Measurements from ENCODE around the gene ASTE1.
"Not testable (repeated sequence)": the region's sequence is repeated elsewhere in the genome, so short reads cannot be mapped to it uniquely, and the experiment has no call there.

ASTE1 gene, protein sequence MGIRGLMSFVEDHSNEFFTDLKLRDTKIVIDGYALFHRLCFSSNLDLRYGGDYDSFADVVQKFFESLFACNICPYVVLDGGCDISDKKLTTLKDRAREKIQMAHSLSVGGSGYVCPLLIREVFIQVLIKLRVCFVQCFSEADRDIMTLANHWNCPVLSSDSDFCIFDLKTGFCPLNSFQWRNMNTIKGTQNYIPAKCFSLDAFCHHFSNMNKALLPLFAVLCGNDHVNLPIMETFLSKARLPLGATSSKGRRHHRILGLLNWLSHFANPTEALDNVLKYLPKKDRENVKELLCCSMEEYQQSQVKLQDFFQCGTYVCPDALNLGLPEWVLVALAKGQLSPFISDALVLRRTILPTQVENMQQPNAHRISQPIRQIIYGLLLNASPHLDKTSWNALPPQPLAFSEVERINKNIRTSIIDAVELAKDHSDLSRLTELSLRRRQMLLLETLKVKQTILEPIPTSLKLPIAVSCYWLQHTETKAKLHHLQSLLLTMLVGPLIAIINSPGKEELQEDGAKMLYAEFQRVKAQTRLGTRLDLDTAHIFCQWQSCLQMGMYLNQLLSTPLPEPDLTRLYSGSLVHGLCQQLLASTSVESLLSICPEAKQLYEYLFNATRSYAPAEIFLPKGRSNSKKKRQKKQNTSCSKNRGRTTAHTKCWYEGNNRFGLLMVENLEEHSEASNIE

DNA sequence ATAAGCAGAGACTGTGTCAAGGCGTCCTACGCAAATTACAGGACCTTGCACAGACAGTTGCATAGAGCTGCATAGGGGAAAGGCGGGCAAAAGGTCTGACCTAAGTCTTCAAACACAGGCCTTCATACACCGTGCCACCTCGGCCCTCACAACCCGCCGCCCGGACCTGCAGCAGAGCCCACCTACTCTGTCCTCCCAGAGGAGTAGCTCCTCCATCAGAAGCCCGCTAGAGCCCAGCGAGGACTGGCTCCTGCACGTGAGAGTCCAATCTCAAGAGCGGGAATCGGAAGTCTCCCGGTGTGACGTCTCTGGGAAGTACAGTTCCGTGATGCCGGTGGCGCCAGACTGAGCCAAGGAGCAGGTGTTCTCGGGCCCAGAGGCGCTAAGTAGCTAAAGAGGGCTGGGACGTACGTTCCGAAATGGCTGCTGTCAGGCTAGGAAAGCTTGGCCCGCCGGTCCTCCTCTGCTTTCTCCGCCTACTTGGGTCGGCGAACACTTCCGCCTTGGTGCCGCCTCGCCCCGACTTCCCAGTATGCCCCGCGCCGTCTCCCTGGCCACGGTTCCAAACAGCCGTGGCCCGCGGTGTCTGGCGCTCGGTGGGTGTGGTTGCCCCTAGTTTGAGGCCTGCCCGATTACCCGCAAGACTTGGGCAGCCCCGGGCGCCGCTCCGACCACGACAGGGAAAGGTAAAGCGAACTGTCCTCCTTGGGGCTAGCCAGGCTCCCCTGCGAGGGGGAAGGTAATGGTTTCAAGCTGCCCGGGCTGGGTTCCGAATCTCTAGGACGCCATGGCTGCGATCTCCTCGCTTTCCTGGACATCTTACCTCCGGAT, at the start of gene ASTE1, which contains the start of gene NEK11:
Gene ASTE1, minus strand, starts transcription at position 505 of the 831 bp plus-strand sequence. CDS start 1,519 bp downstream, outside the sequence.
Gene NEK11, plus strand, starts transcription at position 557 of the 831 bp plus-strand sequence. CDS start 2,832 bp downstream, outside the sequence.
- DNase-seq (ENCODE audit: low read depth) = peak; percentile 86

DNA sequence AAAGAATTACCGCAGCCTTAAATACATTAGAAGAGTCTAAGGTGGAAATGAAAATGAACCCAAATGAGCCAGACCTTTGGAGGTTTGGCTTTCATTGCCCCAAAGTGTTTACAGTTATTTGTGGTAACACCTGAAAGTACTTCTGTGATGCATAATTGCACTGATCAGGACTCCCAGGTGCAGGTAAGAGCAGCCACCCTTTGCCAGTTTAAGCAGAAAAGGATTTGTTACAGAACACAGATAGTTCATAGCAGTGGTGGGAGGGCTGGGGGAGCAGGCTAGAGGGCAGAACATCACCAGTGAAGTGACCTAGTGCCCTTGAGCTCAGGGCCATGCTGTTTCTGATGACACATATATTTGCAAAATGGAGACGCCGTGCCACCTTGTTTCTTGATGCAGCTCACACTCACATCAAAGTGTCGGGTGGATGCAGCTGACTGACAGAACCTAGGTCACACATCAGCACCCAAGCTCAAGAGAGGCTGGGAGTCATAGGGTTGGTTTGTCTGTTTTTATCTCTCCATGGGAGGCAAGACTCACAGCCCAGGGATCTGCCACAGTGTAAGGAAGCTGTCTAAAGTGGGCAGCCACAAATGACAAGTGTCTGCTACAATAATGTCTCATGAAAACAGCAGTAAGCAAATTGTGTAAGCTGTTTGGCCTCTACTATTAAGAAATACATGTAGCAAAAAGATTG, 49.2 kb upstream of the ASTE1 start:
- no peak for DNase-seq (ENCODE audit: low read depth)

DNA sequence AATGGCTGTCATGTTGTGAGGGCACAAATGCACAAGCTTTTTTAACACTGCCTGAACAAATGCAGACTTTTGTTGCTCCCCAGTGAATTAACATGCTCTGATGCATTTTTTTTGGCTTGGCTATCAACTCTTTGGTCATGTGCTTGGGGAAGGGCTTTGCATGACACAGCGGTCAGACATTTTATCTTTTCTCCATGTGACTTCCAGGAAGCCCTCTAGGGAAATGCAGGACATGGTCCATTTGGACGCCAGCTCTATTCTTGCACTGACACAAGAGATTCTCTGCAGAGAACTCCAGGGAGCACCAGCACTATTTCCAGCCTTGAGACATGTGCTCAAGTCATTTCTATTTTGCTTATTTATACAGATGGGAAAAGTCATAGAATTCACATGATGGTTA, 46.2 kb upstream of the ASTE1 start:
- DNase-seq (ENCODE audit: low read depth) = no peak

DNA sequence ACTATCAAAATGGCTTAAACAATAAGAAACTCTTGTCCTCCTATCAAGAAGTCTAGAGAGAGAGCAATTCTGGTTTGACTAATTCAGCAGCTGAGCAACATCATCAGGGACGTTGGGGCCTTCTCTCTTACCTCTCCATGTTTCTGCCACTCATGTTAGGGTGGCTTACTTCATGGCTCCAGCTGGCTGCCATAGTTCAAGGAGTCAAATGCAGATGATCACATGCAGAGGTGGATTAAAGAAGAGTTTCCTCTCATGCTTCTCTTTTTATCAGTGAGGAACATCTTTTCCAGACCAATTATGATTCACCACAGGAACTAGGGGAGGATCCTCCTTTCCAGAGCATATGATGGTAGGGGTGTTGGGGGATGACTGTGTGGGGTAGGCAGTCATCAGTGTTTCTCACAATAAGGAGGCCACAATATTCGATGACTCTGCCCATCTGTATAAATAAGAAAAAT, 45.5 kb upstream of the ASTE1 start:
- no peak for DNase-seq (ENCODE audit: low read depth)

DNA sequence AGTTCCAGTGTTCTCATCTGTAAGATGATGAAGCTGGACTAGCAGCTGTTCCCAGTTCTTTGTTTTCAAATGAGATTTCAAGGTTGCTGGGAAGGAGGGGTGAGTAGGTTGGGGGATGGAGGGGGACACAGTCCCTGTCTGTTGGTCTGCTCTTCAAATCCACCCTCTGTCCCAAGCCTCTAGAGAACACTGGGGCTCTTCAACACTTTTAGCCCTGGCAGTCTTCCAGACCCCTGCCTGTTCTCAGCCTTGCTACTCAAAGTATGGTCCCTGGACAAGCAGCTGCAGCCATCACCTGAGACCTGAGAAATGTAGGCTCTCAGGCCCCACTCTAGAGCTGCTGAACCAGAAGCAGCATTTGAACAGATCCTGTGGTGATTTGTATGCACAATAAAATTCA, 41.4 kb upstream of the ASTE1 start:
- no peak for DNase-seq (ENCODE audit: low read depth)

DNA sequence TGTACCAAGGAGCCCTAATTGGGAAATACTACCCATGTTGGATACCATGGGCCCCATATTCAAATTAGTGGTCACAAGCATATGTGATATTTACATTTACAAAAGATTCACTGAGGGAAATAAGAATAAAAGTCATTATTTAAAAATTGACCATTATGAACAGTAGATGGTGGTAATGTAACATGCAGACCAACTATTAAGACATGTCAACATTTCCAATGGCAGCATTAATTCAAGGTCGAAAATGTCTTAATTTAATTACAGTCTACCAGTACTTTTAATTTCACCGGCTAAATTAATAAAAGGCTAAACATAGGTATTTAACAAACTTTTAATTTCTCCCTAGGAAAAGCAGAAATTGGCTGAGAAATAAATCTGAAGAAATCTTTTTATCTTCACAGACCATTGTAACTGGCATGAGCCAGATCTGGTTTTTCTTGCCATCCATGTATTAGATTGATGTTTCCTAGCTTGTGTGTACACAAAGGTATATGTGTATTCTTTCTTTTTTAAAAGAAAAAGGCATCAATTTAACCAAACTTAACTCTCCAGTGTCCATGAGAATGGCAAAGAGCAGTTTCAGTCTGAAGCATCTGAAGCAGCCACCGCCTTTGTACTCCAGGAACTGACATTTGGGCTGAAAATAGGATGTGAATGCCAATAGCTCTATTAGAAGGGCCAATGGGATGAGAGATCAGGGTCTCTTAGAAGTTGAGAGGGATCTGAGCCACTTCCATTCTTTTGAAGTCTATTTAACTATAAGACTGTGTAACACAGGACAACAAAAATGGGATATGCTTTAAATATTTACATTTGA, 26.6 kb upstream of the ASTE1 start:
- DNase-seq (ENCODE audit: low read depth) = no peak

DNA sequence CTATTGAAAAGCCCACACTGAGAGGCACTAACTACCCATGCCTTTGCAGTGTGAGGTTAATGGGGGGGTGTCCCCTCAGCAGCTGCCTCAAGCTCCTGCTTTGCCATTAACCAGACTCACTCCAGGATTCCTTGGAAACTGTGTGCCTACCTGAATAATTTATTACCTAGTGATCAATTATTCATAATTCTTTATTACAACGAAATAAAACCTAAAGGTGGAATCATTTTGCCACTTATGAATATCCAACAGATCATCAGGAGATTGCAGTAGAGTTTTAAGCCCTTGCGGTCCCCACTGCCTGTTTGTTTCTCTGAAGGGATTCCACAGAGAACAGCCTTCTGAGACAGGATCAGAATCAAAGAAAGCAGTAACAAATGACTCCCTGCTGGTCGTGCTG, 23.4 kb upstream of the ASTE1 start:
- DNase-seq (ENCODE audit: low read depth) = no peak

DNA sequence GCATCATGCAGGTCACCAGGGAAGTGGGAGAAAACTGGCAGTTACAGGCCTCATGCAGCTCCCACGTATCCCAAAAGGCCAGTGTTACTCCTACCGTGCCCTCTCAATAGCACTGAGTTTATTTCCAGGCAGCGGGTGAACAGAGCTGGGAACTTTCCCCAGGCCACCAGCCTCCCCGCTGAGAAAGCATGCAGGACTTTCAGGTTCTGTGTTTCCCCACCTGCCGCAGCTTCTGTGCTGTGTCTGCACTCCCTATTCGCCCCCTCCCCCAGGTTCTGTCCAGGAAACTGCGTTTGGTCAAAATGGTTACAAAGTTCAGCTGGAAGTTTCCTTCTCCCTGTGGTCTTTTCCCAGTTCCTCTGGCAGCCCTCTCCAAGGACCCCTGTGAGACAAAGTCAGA, 21.4 kb upstream of the ASTE1 start:
- no peak for DNase-seq (ENCODE audit: low read depth)

DNA sequence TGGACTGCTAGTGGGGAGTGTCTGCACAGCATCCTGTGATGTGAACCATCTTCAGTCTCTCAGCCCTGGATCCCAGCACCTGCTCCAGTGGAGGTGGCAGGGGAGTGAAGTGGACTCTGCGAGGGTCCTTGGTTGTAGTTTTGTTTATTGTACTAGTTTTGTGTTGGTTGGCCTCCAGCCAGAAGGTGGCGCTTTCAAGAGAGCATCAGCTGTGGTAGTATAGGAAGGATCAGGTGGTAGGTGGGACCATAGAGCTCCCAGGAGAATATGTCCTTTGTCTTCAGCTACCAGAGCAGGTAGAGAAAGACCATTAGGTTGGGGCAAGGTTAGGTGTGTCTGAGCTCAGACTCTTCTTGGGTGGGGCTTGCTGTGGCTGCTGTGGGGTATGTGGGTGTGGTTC, 21.0 kb upstream of the ASTE1 start:
- DNase-seq (ENCODE audit: low read depth) = no peak

DNA sequence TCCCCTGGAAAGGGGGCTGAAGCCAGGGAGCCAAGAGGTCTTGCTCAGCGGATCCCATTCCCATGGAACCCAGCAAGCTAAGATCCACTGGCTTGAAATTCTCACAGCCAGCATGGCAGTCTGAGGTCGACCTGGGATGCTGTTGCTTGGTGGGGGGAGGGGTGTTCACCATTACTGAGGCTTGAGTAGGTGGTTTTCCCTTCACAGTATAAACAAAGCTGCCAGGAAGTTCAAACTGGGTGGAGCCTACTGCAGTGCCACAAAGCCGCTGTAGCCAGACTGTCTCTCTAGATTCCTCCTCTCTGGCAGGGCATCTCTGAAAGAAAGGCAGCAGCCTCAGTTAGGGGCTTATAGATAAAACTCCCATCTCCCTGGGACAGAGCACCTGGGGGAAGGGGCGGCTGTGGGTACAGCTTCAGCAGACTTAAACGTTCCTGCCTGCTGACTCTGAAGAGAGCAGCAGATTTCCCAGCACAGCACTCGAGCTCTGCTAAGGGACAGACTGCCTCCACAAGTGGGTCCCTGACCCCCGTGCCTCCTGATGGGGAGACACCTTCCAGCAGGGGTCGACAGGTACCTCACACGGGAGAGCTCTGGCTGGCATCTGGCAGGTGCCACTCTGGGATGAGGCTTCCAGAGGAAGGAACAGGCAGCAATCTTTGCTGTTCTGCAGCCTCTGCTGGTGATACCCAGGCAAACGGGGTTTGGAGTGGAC, 15.8 kb upstream of the ASTE1 start:
- not testable (repeated sequence) for DNase-seq (ENCODE audit: low read depth)

DNA sequence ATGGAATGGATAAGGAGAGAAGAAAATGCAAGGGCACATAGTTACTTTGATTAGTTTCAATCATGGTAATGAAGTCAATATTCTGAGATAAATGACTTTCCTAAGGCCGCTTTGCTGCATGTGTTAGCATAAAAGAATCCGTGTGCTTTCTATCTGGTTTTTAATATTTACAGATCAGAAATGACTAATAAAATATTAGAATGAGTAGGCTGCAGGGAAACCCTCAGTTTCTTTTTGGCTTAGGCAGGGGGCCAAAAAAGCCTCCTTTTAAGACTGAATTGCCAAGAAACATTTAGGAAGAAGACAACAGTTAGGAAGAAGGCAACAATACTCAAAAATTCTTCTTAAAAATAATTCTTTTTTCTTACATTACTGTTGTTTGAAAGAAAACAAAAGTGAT, 11.7 kb upstream of the ASTE1 start:
- DNase-seq (ENCODE audit: low read depth) = no peak

DNA sequence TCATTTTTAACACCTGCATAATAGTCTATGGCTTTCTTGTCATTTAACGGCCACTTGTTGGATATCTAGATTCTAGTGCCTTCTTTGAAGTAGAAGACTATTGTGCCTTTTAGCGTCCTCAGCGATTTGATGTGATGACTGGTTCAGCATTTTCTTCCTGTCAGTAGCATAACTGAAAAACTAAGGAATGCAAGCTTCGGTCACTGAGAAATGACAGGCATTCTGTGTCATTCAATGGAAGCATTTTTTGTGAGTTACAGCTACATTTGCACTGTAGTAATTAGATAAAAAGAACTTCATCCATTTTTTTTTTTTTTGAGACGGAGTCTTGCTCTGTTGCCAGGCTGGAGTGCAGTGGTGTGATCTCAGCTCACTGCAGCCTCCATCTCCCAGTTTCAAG, 10.4 kb upstream of the ASTE1 start:
- DNase-seq (ENCODE audit: low read depth) = no peak

DNA sequence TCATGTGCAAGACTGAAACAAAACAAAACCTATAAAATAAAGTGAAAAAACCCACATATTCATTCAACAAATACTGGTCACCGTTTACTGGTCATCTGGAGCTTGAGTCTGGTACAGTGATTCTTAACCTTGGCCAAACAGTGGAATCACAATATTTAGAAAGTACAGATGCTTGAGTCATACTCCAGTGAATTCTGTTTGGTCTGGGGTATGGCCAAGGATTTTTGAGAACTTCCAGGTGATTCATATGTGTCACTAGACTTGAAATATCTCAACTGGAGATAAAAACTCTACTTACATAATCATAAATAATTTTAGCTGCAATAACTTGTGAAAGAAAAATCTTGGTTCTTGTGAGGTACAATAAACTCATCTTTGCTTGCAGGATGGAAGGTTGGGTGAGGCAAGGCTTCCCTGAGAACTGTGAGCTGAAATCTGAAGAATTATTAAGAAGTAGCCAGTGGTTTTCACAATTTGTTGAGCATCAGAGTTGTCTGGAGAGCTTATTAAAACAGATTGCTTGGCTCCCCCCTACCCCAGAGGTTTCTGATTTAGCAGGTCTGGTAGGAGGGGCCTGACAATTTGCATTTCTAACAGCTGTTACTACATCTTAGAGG, 9.7 kb upstream of the ASTE1 start:
- no peak for DNase-seq (ENCODE audit: low read depth)

DNA sequence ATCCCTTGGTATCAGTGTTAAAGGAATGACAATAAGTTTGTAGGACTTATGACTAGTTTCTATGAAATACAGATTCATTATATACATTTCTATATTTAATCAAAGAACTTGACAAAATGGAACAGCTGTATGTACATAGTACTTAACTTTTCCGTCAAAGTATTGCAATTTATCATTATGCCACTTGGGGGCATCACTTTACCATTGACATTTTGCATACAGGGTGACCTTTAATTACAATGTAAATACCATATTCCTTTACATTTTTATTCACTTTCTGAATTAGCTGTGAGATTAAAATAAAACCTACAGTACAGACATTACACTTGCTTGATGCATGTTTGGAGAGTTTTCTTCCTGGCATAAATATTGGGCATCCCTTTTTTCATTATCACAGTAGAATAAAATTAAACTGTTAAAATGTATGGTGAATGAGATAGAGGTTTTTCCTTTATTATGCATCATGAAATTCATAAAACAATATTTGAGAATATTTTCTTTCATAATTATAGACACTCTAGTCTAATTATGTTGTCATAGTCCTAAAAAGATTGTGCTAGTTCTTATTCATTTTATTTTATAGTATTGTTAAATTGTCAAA, 7.0 kb upstream of the ASTE1 start:
- no peak for DNase-seq (ENCODE audit: low read depth)

DNA sequence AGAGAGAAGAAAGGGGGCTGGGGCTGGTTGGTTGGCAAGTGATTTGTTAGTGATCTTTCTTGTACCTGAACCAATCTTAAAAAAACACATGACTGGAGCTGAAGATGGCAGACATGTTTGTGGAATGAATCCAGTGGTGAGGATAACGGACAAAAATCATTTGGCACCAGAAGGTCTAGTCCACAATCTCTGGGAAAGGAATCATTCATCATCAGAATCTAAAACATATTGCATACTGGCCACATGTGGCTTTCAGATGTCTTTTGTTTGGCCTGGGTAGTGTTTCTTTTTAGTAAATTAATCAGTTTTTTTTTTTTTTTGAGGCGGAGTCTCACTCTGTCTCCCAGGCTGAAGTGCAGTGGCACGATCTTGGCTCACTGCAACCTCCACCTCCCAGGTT, 5.0 kb upstream of the ASTE1 start:
- DNase-seq (ENCODE audit: low read depth) = no peak

DNA sequence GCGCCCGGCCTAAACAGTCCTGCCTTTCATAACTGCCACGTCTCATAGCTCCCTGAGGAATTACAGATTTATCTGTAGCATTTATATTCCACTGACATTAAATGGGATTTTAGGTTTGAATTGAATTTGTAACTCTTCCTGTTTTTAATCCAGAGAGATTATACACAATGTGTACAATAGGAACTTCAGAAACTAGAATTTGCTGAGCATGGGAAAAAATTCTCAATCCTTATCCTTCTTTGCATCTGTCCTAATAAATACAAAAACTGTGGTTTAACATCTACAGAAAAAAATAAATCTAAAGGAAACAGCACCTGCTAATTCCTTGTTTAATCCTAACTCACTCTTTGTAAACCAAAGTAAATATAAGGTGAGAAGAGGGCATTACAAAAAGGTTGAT, 2.2 kb upstream of the ASTE1 start:
- DNase-seq (ENCODE audit: low read depth) = no peak

DNA sequence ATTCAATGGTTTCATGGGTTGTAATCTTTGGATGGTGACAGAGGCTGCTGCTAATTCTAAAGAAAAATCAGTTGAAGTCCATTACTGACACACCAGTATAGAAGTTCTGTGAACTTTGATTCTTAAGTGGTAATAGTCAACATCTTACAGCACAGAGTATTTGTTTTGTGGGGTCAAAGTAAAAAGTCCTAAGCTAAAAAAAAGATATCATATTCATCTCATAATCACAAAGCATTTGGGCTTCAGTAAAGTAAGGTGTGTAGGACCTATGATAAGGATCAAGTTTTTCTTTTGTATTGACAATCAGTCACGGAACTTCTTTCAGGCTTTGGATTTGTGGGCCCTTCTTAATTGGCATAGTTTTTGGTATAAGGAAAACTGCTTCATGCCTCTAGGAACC, 1.1 kb downstream of the ASTE1 start:
- no peak for DNase-seq (ENCODE audit: low read depth)

DNA sequence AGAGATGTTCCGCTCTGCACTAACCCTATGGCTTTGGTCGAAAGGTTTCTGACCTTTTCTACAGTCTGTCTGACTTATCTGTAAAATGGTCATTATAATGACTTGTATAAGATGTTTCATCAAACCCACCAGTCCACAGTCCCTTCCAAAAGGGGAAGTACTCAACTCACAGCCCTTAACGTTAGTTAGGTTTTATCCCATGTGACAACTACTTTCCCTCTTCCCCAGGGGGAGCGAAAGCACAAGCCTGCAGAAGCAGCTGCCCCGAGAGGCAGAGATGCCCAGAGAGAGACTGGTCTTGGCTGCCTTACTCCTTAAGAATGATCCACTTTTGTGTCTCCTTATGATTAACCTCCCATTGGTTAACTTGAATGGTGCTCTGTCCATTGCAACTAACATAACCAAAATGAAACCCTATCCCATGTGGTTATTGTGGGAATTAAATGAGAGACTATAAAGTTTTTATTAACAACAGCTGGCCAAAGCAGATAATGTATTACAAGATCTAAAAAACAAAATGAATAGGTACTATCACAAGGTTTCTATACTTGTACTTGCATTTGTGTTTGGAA, 6.4 kb downstream of the ASTE1 start:
- DNase-seq (ENCODE audit: low read depth) = no peak

DNA sequence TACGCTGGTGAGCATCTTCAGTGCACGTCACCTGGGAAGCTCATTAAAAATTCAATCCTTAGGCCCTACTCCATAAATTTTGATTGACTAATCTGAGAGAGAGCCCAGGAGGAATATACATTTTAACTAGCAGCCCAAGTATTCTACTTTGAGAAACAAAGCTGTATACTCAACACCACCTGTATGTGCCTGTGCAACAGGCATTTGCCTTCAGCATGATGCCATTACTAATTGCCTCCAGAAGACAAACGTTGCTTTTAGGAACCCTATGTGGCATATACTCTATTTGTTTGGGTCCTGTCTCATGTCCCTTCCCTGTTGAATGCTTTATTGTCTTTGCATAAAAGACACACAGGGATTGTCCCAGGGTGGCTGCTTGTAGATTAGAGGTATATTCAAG, 7.7 kb downstream of the ASTE1 start:
- DNase-seq (ENCODE audit: low read depth) = no peak
